ENCODE measurements around the gene ID2. TPM values are rescaled to one million over a fixed set of nuclear protein-coding genes. Genes with fewer than 3 reads are reported as not detected.

Gene ID2
- total RNA-seq, 1 experiment from 2014 or later, result 119 TPM

DNA sequence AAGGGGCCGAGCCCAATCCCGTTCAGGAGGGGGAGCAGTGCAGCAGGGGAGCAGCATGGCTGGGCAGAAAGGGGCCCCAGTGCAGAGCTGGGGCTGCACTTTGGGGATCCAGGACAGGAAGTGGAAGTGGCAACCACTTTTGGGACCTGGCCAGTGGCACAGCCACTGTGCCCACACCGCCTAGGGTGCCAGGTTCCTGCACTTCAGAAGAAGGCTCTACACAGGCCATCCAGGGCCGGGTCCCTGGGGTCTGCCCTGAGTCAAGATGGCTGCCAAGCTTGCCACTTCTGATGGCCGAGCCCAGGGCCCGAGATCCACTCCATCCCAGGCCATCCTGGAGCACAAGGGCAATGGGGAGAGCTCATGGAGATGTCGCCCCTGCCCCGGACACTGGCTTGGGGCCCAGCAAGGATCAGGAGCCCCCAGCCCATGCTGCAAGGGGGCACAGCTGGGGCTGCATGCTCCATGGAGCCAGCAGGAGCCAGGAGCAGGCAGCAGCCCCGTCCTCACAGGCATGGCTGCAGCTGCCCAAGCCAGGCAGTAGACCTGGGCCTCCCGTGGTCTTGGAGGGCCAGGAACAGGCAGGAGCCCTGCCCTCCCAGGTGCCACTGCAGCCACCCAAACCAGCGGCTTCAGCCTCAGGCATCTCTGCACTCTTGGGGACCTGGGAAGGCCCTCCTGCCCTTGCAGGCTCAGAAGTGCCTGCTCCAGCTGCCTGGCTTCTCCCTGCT, 35.0 kb upstream of the ID2 start:
- no peak for DNase-seq (ENCODE audit: extremely low read depth, low read depth)

GRCh38 chr2:8647462-8647857, 34.4 kb upstream of the ID2 start:
- DNase-seq (ENCODE audit: extremely low read depth, low read depth), result no peak

- DNase-seq (ENCODE audit: extremely low read depth, low read depth), result no peak
Observed at GRCh38 chr2:8648441-8649213, 33.2 kb upstream of the ID2 start.

- DNase-seq (ENCODE audit: extremely low read depth, low read depth), result no peak
Observed at GRCh38 chr2:8649718-8650117, 32.1 kb upstream of the ID2 start.

DNA sequence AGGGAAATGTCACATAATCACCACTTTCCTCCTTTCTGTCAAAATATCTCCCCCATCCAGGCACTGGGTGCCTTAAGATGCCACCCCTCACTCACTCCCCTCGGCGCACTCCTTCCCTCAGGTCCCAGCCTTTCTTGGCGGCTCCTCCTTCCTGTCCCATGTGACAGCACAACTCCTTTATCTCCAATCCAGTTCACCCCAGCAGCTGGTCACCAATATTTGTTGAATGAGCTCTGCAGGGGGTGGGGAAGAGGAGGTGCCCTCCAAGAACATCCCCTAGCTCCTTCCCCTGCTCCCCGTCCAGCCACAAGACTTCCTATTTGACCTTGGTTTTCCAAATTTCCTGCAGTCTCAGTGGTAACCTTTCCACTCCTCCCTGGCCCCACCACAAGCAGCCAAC, 31.6 kb upstream of the ID2 start:
- DNase-seq (ENCODE audit: extremely low read depth, low read depth), result no peak

GRCh38 chr2:8652774-8653426, 29.0 kb upstream of the ID2 start:
- no peak for DNase-seq (ENCODE audit: extremely low read depth, low read depth)

- DNase-seq (ENCODE audit: extremely low read depth, low read depth), result no peak
Observed at GRCh38 chr2:8653485-8653884, 28.4 kb upstream of the ID2 start.

- no peak for DNase-seq (ENCODE audit: extremely low read depth, low read depth)
Observed at GRCh38 chr2:8654041-8654440, 27.8 kb upstream of the ID2 start.

DNA sequence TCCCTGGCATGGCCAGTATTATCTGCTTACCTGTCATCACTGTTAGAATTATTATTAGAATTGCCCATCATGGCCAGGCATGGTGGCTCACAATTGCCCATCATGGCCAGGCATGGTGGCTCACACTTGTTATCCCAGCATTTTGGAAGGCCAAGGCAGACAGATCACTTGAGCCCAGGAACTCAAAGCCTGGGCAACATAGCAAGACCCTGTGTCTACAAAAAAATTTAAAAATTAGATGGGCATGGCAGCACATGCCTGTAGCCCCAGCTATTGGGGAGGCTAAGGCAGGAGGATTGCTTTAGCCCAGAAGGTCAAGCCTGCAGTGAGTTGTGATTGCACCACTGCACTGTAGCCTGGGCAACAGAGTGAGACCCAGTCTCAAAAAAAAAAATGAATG, 27.4 kb upstream of the ID2 start:
- no peak for DNase-seq (ENCODE audit: extremely low read depth, low read depth)

DNA sequence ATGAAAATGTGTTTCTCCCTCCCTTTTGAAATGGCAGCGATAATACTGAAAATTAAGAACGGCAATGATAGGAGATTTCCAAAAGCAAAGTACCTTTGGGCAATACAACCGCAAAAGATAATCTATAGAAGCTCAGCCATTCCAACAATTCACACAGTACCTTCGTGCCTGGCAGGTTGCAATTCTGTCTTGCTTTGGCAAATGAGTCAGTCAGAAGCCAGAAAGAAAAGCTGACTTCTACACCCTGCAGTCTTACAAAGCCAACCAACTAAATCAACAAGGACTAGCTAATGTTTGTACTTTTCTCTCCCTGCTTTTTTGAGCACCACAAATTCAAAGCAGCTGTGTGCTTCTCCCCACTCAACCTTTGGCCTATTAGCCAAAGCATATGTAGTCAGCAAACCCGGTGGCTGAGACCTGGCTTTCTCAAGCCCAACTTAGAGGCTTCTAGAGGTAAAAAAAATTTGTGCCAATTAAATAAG, 25.7 kb upstream of the ID2 start:
- no peak for DNase-seq (ENCODE audit: extremely low read depth, low read depth)

GRCh38 chr2:8656811-8657210, 25.0 kb upstream of the ID2 start:
- DNase-seq (ENCODE audit: extremely low read depth, low read depth), result no peak

- DNase-seq (ENCODE audit: extremely low read depth, low read depth), result no peak
Observed at GRCh38 chr2:8657423-8658062, 24.3 kb upstream of the ID2 start.

- no peak for DNase-seq (ENCODE audit: extremely low read depth, low read depth)
Observed at GRCh38 chr2:8658064-8658862, 23.6 kb upstream of the ID2 start.

DNA sequence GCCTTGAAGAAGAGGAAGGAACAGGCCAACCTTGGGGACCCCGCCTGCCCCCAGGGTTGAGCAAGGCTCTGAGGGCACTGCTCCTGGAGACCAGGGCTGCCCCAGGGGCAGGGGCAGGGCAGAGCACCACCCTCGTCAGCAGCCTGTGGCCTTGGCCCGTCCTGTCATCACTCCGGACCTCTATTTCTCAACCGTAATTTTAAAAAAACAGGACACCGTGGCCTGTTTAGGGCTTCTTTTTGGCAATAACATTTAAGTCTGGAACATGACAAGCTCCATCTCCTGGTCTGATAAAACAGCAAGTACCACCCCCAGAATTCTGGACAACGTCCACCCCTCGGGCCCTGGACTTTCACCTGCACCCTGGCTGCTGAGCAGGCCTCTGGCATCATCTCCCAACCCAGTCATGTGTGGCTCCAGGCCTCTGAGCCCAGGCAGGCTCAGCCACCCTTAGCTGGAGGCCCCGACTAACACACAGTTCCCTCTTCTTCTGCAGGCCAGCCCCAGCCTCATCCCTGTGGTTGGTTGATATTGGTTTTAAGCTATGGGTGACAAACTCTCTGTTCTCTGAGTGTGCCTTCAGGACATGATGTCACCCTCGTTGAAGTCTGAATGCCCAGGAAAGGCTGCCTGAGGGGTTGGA, 22.6 kb upstream of the ID2 start:
- no peak for DNase-seq (ENCODE audit: extremely low read depth, low read depth)

DNA sequence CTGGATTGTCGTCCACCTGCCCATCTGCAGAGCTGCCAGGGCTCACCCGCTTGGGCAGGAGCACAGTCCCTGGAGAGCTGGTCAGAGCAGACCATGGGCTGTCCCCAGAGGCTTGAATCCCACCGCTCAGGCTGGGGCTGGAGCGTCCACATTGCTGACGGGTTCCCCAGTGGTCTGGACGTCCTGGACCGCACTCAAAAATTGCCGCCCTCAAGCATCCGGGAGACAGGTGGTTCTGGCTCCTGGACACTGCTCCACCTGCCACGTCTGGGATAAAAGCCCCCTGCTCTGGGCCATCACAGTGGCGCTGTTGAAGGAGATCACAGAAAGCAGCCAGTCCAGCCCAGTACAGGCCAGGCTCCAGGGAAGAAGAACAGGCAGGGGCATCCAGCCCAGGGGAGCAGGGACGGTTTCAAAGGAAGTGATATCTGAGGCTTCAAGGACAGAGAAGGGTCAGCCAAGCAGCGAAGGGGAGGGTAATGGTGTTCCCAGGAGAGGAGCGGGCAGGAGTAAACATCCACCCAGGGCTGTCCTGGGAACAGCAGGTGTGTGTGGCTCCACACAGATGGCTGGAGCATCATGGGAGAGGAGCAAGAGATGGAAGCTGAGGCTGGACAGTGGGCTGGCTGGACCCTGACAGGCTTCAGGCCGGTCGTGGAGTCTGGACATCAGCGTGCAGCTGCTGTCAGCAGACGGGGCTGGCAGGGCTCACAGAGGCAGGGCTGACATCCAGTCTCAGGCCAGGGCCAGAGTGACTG, 21.9 kb upstream of the ID2 start:
- DNase-seq (ENCODE audit: extremely low read depth, low read depth), result no peak

DNA sequence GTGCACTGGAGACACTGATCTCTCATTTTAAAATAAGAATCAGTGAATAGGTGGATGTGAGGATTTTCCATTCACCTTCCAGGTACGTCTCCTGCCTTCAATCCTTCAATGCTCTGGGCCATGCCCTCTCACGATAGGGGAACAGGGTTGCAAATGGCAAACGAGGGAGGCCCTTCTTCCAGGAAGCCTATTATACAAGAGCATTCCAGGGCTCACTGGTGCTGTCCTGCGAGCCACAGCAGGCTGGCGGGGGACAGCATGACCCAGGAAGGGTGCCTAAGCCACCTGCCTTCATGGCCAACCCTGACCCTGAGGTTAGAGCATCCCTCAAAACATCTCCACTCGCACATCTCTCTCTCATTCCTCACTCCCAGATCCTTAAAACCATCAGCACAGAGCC, 20.6 kb upstream of the ID2 start:
- DNase-seq (ENCODE audit: extremely low read depth, low read depth), result no peak

DNA sequence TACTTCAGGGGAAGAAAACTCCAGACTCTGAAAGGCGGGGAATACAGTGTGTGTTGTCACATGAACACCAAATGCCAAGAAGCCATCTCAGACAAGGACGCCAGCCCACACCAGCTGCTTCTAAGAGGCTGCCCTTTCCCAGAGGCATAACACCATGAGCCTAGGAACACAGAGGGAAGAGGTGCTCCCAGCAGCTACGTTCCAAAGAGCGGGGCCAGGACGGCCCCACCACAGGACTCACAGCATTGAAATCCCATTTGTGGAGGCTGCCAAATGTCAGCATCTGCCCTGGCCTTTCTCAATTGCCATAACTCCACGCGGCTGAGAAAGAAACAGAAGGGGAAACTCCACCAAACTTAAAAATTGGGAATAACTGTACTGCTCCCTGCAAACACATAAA, 20.1 kb upstream of the ID2 start:
- DNase-seq (ENCODE audit: extremely low read depth, low read depth), result no peak

GRCh38 chr2:8662239-8662879, 19.5 kb upstream of the ID2 start:
- peak; percentile 36 for DNase-seq (ENCODE audit: extremely low read depth, low read depth)

GRCh38 chr2:8663997-8664396, 17.9 kb upstream of the ID2 start:
- DNase-seq (ENCODE audit: extremely low read depth, low read depth), result no peak

Measured in NCI-H460 (cell line).